ENCODE measurements around the gene PHF24. TPM values are rescaled to one million over a fixed set of nuclear protein-coding genes. Genes with fewer than 3 reads are reported as not detected.

PHF24 gene
- total RNA-seq, 1 experiment from 2014 or later: 0.47 TPM

DNA sequence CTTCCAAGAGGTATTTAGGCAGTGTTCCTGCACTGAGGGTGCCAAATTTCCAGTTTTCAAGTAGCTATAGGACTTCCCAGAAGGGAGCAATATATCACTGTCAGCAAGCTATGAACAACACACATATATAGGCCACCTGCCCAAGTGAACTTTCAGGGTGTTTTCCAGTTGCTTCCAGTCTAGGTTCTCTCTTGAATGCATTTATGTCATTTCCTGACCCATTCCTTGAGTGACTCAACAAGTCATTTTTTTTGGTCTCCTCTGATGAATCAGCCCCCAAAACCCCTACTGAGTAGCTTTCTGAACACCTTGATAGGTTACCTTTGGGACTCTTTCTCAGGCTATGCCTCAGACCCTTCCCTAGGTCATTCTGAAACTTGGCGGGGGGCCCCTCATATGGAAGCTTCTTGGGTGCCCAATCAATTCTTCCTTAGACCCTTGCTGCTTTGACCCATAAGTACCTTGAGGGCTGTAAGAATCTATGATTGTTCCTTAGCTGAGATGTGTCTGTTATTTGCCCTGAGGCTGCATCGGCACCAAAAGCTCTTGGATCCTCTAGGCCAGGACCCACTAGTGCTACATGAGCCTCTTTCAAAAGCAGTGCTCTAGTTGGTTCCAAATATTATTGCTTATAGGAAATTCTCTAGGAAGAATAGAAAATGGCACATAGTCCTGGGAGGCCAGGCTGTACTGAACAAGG is 43.9 kb downstream of the PHF24 start:
- Histone ChIP-seq H3K27ac (ENCODE audit: low read depth, low read length) (no peak overlapping the region), H3K4me2 (ENCODE audit: low read length) (0 out of 2 replicates have a peak overlapping the region, but pooled peaks have one; percentile 3), H4K20me1 (ENCODE audit: insufficient read depth) (no peaks in the 10 kb centered on the region), H3K4me3 (replicated peaks in 1 of 2; ENCODE audit: low read depth in 1 of 2, low read length in 2 of 2) (no peak overlapping the region), H3K79me2 (ENCODE audit: insufficient read depth, low read length) (no peaks in the 10 kb centered on the region), H3K9ac (ENCODE audit: low read length) (no peak overlapping the region), H3K27me3 (ENCODE audit: insufficient read depth, low read length) (no peaks in the 10 kb centered on the region), H3K4me1 (ENCODE audit: control insufficient read depth in 1 of 2, insufficient read depth in 2 of 2, low read length in 2 of 2) (peaks cover 0 to 20% of the 10 kb centered on the region in 2 experiments; a peak in 1 of 4 replicates), H2AFZ (ENCODE audit: low read depth, low read length, poor library complexity, severe bottlenecking) (no peak overlapping the region), H3K36me3 (ENCODE audit: control insufficient read depth in 1 of 2, insufficient read depth in 2 of 2, low read length in 2 of 2) (0 out of 4 replicates have a peak, but pooled peaks cover 0 to 2% of the 10 kb centered on the region in 2 experiments), H3K9me3 (ENCODE audit: control insufficient read depth in 1 of 2, insufficient read depth in 1 of 2, low read depth in 1 of 2, low read length in 2 of 2) (no peaks in the 10 kb centered on the region), H3K9me2 (ENCODE audit: insufficient read depth) (no peaks in the 10 kb centered on the region)
- DNase-seq (ENCODE audit: low read depth, low spot score) (no peak), ATAC-seq (no peak)
- ChIA-PET POLR2A (interaction anchor here (1.5 kb wide), 1 partner anchor 70 kb away, joined by 3 read pairs; the partner anchor contains the start of gene VCP), RAD21 (ENCODE audit: low non-redundant PET in 1 of 2, low total read pairs in 2 of 2, uncharacterized antibody in 2 of 2, unreplicated experiment in 2 of 2) (no interaction called here), CTCF (interaction anchor here (1.4 to 1.6 kb wide), 2 partner anchors 8 to 102 kb away, joined by 4 read pairs; no protein-coding TSS in a partner anchor)
- intact Hi-C loops (cut with micrococcal nuclease): no loop called here
- TF ChIP-seq, protein P1, sequence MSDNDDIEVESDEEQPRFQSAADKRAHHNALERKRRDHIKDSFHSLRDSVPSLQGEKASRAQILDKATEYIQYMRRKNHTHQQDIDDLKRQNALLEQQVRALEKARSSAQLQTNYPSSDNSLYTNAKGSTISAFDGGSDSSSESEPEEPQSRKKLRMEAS (IDR thresholded peaks at IDR 0.05): no peak
- TF ChIP-seq SIN3A (IDR thresholded peaks at IDR 0.05; ENCODE audit: low read depth) (no peak), EGR1 (IDR thresholded peaks at IDR 0.05; ENCODE audit: low read depth) (no peak), POLR2A (IDR thresholded peaks at IDR 0.05; ENCODE audit: borderline replicate concordance, extremely low read depth, insufficient read depth, insufficient read length) (no peak), SRF (IDR thresholded peaks at IDR 0.05; ENCODE audit: low read depth) (no peak), TCF7L2 (IDR thresholded peaks at IDR 0.05; ENCODE audit: borderline replicate concordance, extremely low read depth, insufficient read depth, insufficient read length) (no peak)
- TF ChIP-seq, protein P2, sequence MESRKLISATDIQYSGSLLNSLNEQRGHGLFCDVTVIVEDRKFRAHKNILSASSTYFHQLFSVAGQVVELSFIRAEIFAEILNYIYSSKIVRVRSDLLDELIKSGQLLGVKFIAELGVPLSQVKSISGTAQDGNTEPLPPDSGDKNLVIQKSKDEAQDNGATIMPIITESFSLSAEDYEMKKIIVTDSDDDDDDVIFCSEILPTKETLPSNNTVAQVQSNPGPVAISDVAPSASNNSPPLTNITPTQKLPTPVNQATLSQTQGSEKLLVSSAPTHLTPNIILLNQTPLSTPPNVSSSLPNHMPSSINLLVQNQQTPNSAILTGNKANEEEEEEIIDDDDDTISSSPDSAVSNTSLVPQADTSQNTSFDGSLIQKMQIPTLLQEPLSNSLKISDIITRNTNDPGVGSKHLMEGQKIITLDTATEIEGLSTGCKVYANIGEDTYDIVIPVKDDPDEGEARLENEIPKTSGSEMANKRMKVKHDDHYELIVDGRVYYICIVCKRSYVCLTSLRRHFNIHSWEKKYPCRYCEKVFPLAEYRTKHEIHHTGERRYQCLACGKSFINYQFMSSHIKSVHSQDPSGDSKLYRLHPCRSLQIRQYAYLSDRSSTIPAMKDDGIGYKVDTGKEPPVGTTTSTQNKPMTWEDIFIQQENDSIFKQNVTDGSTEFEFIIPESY (IDR thresholded peaks at IDR 0.05; ENCODE audit: extremely low read depth, insufficient replicate concordance, low read length): no peak
- no TSS peak for BruUV-seq (replicated peaks)
